HG03064 (cell line): Measurements from ENCODE around the gene SCRT2.
"Not testable (repeated sequence)": the region's sequence is repeated elsewhere in the genome, so short reads cannot be mapped to it uniquely, and the experiment has no call there.

Experiments used
- ATAC-seq: cut with Tn5 transposase; IDR thresholded peaks from one replicate; pipeline ENCODE4 v1.9.1; 2021; ENCODE audit warnings: low read depth; ENCODE audit not compliant: unreplicated experiment

The SCRT2 gene

GRCh38 chr20:675453-676314, at the start of gene SCRT2:
SCRT2 (minus strand) TSS chr20:675802; CDS start chr20:675601, 201 bp downstream.
- ATAC-seq, result no peak

GRCh38 chr20:724797-725196, 49.2 kb upstream of the SCRT2 start:
- ATAC-seq, result not testable (repeated sequence)

GRCh38 chr20:723756-724155, 48.2 kb upstream of the SCRT2 start:
- ATAC-seq, result no peak

- ATAC-seq, result no peak
These were observed 47.4 kb upstream of the SCRT2 start for GRCh38 chr20:722822-723644.

- no peak for ATAC-seq
These were observed 46.3 kb upstream of the SCRT2 start for GRCh38 chr20:721876-722275.

GRCh38 chr20:719816-720215, 44.2 kb upstream of the SCRT2 start:
- no peak for ATAC-seq

- no peak for ATAC-seq
These were observed 43.5 kb upstream of the SCRT2 start for GRCh38 chr20:719068-719467.

- no peak for ATAC-seq
These were observed 42.2 kb upstream of the SCRT2 start for GRCh38 chr20:717832-718231.

GRCh38 chr20:717271-717670, 41.7 kb upstream of the SCRT2 start:
- no peak for ATAC-seq

- no peak for ATAC-seq
These were observed 38.9 kb upstream of the SCRT2 start for GRCh38 chr20:714453-714852.

- no peak for ATAC-seq
These were observed 36.0 kb upstream of the SCRT2 start for GRCh38 chr20:711576-711975.

GRCh38 chr20:710780-711450, 35.3 kb upstream of the SCRT2 start:
- ATAC-seq, result no peak

GRCh38 chr20:709991-710779, 34.6 kb upstream of the SCRT2 start:
- no peak for ATAC-seq

- no peak for ATAC-seq
These were observed 33.8 kb upstream of the SCRT2 start for GRCh38 chr20:709423-709822.

- no peak for ATAC-seq
These were observed 33.4 kb upstream of the SCRT2 start for GRCh38 chr20:708956-709355.

- no peak for ATAC-seq
These were observed 32.0 kb upstream of the SCRT2 start for GRCh38 chr20:707451-708110.

- ATAC-seq, result no peak
These were observed 30.8 kb upstream of the SCRT2 start for GRCh38 chr20:706366-706885.

- no peak for ATAC-seq
These were observed 29.1 kb upstream of the SCRT2 start for GRCh38 chr20:704726-705125.

- ATAC-seq, result no peak
These were observed 27.8 kb upstream of the SCRT2 start for GRCh38 chr20:703426-703825.

- no peak for ATAC-seq
These were observed 27.4 kb upstream of the SCRT2 start for GRCh38 chr20:703006-703405.
